GM19023 (cell line): ENCODE data around the gene CEP63.
"Not testable (repeated sequence)": the region's sequence is repeated elsewhere in the genome, so short reads cannot be mapped to it uniquely, and the experiment has no call there.

Experiments
- ATAC-seq: cut with Tn5 transposase; IDR thresholded peaks from one replicate; pipeline ENCODE4 v1.9.1; 2021; ENCODE audit warnings: mild to moderate bottlenecking, moderate library complexity; ENCODE audit not compliant: unreplicated experiment

The CEP63 gene

GRCh38 chr3:134505485-134505884, 19.6 kb downstream of the CEP63 start:
- ATAC-seq = no peak

DNA sequence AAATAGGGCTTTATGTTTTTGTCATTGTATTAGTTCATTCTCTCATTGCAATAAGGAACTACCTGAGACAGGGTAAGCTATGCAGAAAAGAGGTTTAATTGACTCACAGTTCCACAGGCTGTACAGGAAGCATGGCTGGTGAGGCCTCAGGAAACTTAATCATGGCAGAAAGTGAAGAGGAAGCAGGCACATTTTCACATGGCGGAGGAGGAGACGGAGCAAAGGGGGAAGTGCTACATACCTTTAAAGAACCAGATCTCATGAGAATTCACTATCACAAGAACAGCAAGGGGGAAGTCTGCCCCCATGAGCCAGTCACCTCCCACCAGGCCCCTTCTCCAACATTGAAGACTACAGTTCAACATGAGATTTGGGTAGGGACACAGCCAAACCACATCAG, 25.6 kb downstream of the CEP63 start:
- no peak for ATAC-seq

- no peak for ATAC-seq
These were observed 31.0 kb downstream of the CEP63 start for GRCh38 chr3:134516905-134517304.

DNA sequence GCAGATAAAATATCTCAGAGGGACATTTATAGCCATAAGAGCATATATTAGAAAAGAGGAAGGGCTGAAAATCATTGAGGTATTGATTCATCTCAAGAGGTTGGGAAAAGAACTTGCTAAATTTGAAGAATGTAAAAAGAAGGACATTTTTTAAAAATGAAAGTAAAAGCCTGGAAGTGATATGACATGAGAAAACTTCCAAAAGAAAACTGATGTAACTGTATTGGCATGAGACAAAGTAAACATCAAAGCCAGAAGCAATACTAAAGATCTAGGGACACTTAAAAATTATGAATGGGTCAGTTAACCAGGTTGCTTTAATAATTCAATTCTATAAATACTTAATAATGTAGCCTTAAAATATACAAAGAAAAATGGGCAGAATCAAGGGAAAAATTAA, 31.9 kb downstream of the CEP63 start:
- ATAC-seq = no peak

DNA sequence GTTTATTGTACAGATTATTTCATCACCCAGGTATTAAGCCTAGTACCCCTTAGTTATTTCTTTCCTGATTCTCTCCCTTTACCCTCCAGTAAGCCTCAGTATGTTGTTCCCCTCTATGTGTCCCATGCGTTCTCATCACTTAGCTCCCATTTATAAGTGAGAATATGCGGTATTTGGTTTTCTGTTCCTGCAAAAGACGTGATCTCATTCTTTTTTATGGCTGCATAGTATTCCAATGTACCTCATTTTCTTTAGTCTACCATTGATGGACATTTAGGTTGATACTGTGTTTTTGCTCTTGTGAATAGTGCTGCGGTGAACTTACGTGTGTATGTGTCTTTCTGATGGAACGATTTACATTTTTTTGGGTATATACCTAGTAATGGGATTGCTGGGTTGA, 36.7 kb downstream of the CEP63 start:
- ATAC-seq = no peak

DNA sequence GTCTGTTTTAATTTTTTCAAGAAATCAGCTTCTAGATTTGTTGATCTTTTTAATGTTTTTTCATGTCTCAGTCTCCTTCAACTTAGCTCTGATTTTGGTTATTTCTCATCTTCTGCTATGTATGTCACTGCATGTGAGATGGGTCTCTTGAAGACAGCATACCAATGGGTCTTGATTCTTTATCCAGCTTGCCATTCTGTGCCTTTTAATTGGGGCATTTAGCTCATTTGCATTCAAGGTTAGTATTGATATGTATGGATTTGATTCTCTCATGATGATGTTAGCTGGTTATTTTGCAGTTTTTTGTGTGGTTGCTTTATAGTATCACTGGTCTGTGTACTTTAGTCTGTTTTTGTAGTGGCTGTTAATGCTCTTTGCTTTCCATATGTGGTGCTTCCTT, 39.4 kb downstream of the CEP63 start:
- no peak for ATAC-seq

DNA sequence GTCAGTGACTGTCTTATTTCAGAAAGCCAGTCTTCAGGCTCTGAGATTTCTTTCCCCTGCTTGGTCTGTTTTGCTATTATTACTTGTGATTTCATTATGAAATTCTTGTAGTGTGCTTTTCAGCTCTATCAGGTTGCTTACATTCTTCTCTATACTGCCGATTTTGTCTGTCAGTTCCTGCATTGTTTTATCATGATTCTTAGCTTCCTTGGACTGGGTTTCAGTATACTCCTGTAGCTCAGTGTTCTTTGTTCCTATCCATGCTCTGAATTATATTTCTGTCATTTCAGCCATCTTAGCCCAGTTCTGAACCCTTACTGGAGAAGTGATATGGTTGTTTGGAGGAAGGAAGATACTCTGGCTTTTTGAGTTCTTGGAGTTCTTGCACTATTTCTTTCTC, 40.5 kb downstream of the CEP63 start:
- ATAC-seq = no peak

DNA sequence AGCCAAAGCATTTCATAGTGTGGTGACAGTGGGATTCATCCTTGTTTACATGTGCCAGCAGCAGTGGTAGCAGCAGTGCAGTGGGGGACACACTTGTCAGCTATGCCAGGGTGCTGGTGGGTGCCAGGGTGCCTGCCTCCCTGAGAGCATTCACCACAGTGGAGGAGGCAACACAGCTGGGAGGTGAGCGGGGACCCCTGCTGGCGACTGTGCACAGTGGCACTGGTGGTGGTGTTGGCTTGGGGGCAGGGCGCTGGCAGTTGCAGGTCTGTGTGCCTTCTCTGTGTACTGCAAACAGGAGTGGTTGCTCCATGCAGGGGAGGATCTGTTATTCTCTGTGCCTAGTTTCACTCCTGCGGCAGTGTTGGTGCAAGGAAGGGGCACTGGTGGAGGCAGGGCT, 41.2 kb downstream of the CEP63 start:
- no peak for ATAC-seq

DNA sequence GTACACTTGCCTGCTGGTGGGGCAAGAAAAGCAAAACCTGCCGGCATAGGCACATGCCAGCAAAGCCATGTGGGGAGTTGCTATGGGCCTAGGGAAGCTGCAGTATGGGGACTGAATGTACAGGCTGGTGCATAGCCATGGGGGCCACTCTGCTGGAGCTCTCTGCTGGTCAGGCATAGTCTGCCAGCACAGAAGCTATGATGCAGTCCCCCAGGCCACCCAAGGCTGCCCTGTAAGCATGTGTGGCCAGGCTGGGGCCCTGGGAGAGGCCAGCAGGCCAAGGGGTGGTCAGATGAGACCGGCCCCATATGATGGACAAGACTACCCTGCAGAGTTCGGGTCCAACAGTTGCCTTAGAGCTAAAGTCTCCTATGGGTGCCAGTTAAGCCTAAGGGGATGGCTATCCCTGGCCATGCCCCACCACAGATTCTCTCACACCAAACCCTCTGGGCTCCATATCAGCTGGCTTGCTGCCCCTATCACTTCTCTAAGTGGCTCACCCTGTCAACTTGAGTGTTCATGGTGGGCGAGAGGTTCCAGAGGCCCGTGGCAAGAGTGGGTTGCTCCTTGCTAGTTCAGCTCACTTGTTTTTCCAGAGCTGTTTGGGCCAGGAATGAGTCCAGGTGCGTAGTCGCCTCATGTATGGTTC, 41.8 kb downstream of the CEP63 start:
- no peak for ATAC-seq

- ATAC-seq = no peak
These were observed 47.6 kb downstream of the CEP63 start for GRCh38 chr3:134533493-134533892.

DNA sequence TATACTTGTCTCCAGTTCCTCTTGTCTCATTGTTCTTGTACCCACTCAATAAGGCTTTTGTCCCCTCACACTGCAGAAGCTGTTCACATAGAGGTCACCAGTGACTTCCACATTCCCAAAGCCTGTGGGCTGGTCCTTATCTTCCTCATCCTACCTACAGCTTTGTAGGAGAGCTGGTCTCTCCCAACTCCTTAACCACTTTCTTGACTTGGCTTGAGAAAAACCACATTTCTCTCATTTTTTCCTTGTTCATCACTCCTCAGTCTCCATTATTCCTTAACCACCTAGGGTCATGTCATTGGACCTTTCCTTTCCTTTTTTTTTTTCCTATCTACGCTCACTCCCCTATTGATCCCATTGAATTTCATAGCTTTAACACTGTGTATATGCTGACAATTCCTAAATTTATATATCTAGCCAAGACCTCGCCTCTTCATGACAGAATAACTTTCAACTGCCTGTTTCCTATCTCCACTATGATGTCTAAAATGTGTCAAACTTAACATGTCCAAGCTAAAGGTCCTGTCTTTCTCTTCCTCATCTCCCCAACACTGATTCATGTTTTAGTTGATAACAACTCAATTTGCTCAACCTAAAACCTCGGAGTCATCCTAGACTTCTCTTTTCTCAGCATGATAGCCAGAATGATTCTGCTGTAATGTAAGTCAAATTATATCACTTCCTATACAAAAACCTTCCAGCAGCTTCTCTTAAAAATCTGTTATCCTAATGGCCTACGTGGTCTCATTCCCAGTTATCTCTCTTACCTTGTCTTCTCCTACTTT, 49.5 kb downstream of the CEP63 start:
- no peak for ATAC-seq

DNA sequence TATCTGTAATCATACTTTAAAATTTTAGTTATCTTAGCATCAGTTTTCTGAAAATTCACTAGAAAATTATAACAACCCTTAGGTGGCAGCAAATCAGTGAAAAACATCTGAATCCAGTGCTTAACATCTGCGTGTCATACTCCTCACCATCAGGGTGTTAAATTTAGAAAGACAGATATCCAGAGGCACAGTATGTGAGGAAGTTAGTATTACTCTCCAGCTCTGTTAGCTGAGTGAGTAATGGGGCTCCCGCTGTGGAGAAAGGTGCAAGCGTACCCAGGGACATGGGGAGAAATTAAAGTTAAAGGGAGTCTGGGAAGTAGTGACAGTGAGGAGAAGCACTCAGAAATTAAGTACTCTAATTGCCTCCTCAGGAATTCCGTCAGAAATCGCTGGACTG, 50.9 kb downstream of the CEP63 start:
- ATAC-seq = no peak

- ATAC-seq = no peak
These were observed 56.6 kb downstream of the CEP63 start for GRCh38 chr3:134542287-134542958.

DNA sequence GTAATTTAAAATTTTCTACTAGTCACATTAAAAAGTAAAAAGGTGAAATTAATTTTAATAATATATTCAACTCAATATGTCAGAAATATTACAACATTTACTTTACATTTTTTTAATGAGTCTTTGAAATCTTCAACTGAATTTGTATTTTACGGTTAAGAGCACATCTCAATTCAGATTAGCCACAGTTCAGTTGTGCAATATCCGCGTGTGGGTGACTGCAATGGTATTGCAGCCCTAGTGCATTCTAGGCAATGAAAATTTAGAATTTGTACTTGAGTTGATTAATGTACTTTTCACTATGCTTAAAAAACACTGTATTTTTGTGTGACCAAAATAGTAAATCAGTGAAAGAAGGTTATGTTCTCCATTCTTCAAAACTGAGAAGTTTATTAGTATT, 57.3 kb downstream of the CEP63 start:
- no peak for ATAC-seq

GRCh38 chr3:134544316-134544715, 58.5 kb downstream of the CEP63 start:
- ATAC-seq = no peak

DNA sequence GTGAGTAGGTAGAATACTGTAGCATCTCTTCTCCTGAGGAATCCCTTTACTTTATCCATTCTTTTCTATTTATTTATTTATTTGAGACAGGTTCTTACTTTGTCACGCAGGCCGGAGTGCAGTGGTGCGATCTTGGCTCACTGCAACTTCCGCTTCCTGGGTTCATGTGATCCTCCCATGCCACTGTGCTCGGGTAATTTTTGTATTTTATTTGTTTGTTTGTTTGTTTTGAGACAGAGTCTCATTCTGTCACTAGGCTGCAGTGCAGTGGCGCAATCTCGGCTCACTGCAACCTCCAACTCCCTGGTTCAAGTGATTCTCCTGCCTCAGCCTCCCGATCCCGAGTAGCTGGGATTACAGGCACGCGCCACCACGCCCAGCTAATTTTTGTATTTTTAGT, 58.9 kb downstream of the CEP63 start:
- not testable (repeated sequence) for ATAC-seq

GRCh38 chr3:134545818-134546217, 60.0 kb downstream of the CEP63 start:
- no peak for ATAC-seq

DNA sequence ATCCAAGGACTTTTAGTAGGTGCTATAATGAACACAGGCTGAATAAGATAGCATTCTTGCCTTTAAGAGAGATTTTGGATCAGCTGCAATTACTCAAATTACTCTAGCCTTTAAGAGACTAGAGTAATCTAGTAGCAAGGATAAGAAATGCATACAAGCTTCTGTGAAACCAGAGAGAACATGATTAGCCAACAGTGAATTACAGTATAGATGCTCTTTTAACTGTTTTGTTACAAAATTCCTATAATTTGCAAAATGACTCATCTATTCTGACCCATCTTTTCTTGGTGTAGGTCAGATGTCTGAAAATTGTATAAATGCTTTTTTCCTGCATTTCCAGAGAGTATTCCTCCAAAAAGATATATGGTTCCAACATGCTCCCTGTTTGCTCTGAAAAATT, 66.9 kb downstream of the CEP63 start:
- ATAC-seq = no peak

GRCh38 chr3:134559591-134559990, 73.7 kb downstream of the CEP63 start:
- no peak for ATAC-seq

GRCh38 chr3:134562055-134562454, 76.2 kb downstream of the CEP63 start:
- no peak for ATAC-seq

GRCh38 chr3:134563601-134564000, 77.7 kb downstream of the CEP63 start:
- no peak for ATAC-seq

GRCh38 chr3:134564991-134565390, 79.1 kb downstream of the CEP63 start:
- no peak for ATAC-seq
